Inflammatory macrophage treated with lipopolysaccharide for 4 hours (primary cell): ENCODE data around the gene MORF4L2.

Experiments used
- DNase-seq: peaks from one replicate; pipeline ENCODE4 v3.0.0-alpha.2; 2020

Gene MORF4L2

GRCh38 chrX:103631145-103631544 is 55.4 kb downstream of the MORF4L2 start:
- DNase-seq, result no peak

GRCh38 chrX:103630171-103630511 is 56.4 kb downstream of the MORF4L2 start:
- DNase-seq, result no peak

- DNase-seq, result peak; percentile 30
Observed at GRCh38 chrX:103629318-103630170, 57.0 kb downstream of the MORF4L2 start.

GRCh38 chrX:103628386-103629317 is 57.8 kb downstream of the MORF4L2 start, which contains the start of gene TCEAL1:
TCEAL1 (plus strand) TSS chrX:103628975; CDS start chrX:103629917, 942 bp downstream.
- DNase-seq, result peak; percentile 9

GRCh38 chrX:103626855-103627254 is 59.6 kb downstream of the MORF4L2 start:
- DNase-seq, result peak; percentile 44
